ENCODE data around the gene OR4D11.
"Not testable (repeated sequence)": the region's sequence is repeated elsewhere in the genome, so short reads cannot be mapped to it uniquely, and the experiment has no call there.

Gene OR4D11

DNA sequence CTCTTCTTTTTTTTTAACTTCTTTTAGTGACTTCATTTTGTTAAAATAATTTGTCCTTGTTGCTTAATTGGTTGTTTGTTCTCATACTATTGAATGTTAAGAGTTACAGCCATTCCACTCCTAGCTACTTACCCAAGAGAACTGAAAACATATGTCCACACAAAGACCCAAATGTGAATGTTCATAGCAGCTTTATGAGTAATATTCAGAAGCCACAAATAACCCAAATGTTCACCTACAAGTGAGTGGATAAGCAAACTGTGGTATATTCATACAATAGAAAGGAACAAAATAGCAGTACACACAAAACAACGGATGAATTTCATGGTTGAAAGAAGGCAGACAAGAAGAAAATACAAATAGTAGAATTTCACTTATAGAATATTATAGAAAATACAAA, 1.4 kb upstream of the OR4D11 start:
- H3K36me3 ChIP-seq (ENCODE audit: control insufficient read depth in 1 of 2, insufficient read depth in 2 of 2, low read depth in 1 of 2, low read length in 2 of 2): no peaks in the 10 kb centered on the region
- no peak overlapping the region for H3K27ac ChIP-seq (ENCODE audit: low read length, poor library complexity, severe bottlenecking)
- H3K4me1 ChIP-seq (ENCODE audit: control insufficient read depth, insufficient read depth, low read depth, low read length): no peaks in the 10 kb centered on the region
- H3K18ac ChIP-seq (ENCODE audit: low read depth in 1 of 2, low read length in 2 of 2): no peak overlapping the region
- no peak overlapping the region for H4K91ac ChIP-seq (ENCODE audit: low read length)
- no peak overlapping the region for H2BK15ac ChIP-seq (ENCODE audit: low read depth, poor library complexity, severe bottlenecking)
- no peak overlapping the region for H2BK5ac ChIP-seq (ENCODE audit: low read depth, low read length, poor library complexity, severe bottlenecking)
- H3K14ac ChIP-seq (ENCODE audit: low read length in 2 of 2): no peak overlapping the region
- no peak overlapping the region for H2AK5ac ChIP-seq (ENCODE audit: low read length, severe bottlenecking)
- H2AFZ ChIP-seq (ENCODE audit: low read depth, low read length): no peak overlapping the region
- no peak overlapping the region for H2BK12ac ChIP-seq (ENCODE audit: low read length in 2 of 2)
- peaks cover 0 to 4% of the 10 kb centered on the region in 2 experiments for H3K27me3 ChIP-seq (ENCODE audit: control insufficient read depth in 1 of 2, insufficient read depth in 1 of 2, low read length in 2 of 2)
- no peak overlapping the region for H3K9ac ChIP-seq (ENCODE audit: low read length)
- no peak overlapping the region for H3K4me3 ChIP-seq (ENCODE audit: insufficient read depth in 1 of 2, low read depth in 1 of 2, low read length in 2 of 2)
- H4K8ac ChIP-seq (ENCODE audit: low read length): no peak overlapping the region
- H3K23ac ChIP-seq (ENCODE audit: low read length in 2 of 2): no peak overlapping the region
- H3K4ac ChIP-seq (ENCODE audit: low read depth in 1 of 2, low read length in 2 of 2): no peak overlapping the region
- no peak overlapping the region for H2BK120ac ChIP-seq (ENCODE audit: low read depth, low read length)
- no peaks in the 10 kb centered on the region for H3K9me3 ChIP-seq (ENCODE audit: control insufficient read depth, low read length)
- no peaks in the 10 kb centered on the region for H3K79me1 ChIP-seq (replicated peaks; ENCODE audit: low read length, poor library complexity, severe bottlenecking)
- H3K4me2 ChIP-seq (ENCODE audit: low read length, poor library complexity, severe bottlenecking): no peak overlapping the region
- DNase-seq: no peak
- no CpG with 5 or more reads among the region's 1 CpG for WGBS

DNA sequence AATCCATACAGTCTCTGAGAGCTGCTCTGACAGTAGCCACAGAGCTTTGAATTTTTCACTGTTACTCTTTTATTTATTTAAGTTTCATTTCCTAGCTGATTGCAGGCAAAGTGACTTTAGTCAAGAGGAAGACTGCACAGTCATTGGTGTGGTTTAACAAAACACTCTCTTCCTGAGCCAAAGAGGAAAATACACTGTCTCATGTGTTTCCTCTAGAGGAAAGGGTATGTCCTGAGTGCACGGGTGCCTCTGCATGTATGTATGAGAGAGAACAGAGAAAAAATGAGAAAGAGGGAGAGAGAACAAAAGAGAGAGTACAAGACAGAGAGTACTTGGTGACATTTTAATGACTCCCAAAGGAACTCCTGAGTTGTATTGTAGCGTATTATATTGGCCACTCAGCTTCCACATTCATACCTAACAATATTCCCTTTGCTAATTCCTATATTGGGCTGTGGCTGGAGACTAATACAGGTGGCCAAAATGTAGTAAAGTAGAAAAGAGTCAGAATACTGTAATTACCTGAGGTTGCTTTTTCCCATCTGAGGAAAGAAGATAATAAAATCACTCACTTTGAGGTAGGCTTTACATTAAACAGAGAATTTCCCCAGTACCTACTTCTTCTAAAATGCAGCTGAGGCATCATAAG, 7.7 kb downstream of the OR4D11 start, which contains the start of gene OR4D9:
TSS of gene OR4D9 (plus strand) at position 599 of the 649 bp plus-strand sequence. CDS start 3,374 bp downstream, outside the sequence.
- Histone ChIP-seq H3K27me3 (ENCODE audit: control insufficient read depth in 1 of 2, insufficient read depth in 1 of 2, low read length in 2 of 2) (peaks cover 0 to 4% of the 10 kb centered on the region in 2 experiments), H2AFZ (ENCODE audit: low read depth, low read length) (no peak within 1 kb of the TSS), H3K4me1 (ENCODE audit: control insufficient read depth, insufficient read depth, low read depth, low read length) (no peaks in the 10 kb centered on the region), H4K91ac (ENCODE audit: low read length) (no peak within 1 kb of the TSS), H3K23ac (ENCODE audit: low read length in 2 of 2) (no peak within 1 kb of the TSS), H2AK5ac (ENCODE audit: low read length, severe bottlenecking) (no peak within 1 kb of the TSS), H4K8ac (ENCODE audit: low read length) (no peak within 1 kb of the TSS), H2BK12ac (ENCODE audit: low read length in 2 of 2) (no peak within 1 kb of the TSS), H2BK120ac (ENCODE audit: low read depth, low read length) (no peak within 1 kb of the TSS), H3K14ac (ENCODE audit: low read length in 2 of 2) (no peak within 1 kb of the TSS), H2BK5ac (ENCODE audit: low read depth, low read length, poor library complexity, severe bottlenecking) (no peak within 1 kb of the TSS), H3K18ac (ENCODE audit: low read depth in 1 of 2, low read length in 2 of 2) (no peak within 1 kb of the TSS), H3K36me3 (ENCODE audit: control insufficient read depth in 1 of 2, insufficient read depth in 2 of 2, low read depth in 1 of 2, low read length in 2 of 2) (no peaks in the 10 kb centered on the region), H3K9ac (ENCODE audit: low read length) (no peak within 1 kb of the TSS), H2BK15ac (ENCODE audit: low read depth, poor library complexity, severe bottlenecking) (no peak within 1 kb of the TSS), H3K27ac (ENCODE audit: low read length, poor library complexity, severe bottlenecking) (no peak within 1 kb of the TSS), H3K79me1 (replicated peaks; ENCODE audit: low read length, poor library complexity, severe bottlenecking) (no peaks in the 10 kb centered on the region), H3K4me3 (ENCODE audit: insufficient read depth in 1 of 2, low read depth in 1 of 2, low read length in 2 of 2) (no peak within 1 kb of the TSS), H3K9me3 (ENCODE audit: control insufficient read depth, low read length) (no peaks in the 10 kb centered on the region), H3K4ac (ENCODE audit: low read depth in 1 of 2, low read length in 2 of 2) (no peak within 1 kb of the TSS), H3K4me2 (ENCODE audit: low read length, poor library complexity, severe bottlenecking) (no peak within 1 kb of the TSS)
- WGBS: 50% methylated on average over 1 of the region's 2 CpGs
- DNase-seq: no peak

DNA sequence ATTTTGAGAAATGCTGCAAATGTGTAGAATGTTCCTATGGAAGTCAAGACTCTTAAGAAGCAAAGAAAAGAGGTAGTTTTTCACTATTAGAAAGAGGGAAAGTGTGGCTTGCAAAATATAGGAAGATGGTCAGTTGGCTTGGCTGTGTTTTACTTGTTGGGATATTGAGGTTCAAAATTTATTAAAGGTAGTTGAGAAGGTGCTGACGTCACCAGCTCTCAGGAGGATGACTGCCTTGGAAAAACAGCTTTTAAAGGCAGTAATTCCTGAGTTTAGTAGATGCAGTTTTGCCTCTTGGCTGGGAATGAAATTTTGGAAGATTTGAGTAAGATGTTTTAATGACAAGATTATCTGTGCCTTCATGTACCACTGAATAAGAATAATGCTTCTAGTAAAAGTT, 8.3 kb downstream of the OR4D11 start:
- no peak overlapping the region for H4K91ac ChIP-seq (ENCODE audit: low read length)
- H3K23ac ChIP-seq (ENCODE audit: low read length in 2 of 2): no peak overlapping the region
- no peak overlapping the region for H3K4me2 ChIP-seq (ENCODE audit: low read length, poor library complexity, severe bottlenecking)
- H3K4me1 ChIP-seq (ENCODE audit: control insufficient read depth, insufficient read depth, low read depth, low read length): no peaks in the 10 kb centered on the region
- H2AK5ac ChIP-seq (ENCODE audit: low read length, severe bottlenecking): no peak overlapping the region
- no peak overlapping the region for H3K18ac ChIP-seq (ENCODE audit: low read depth in 1 of 2, low read length in 2 of 2)
- 78% methylated on average over 1 of the region's 1 CpG for WGBS
- no peak overlapping the region for H2BK120ac ChIP-seq (ENCODE audit: low read depth, low read length)
- H3K4ac ChIP-seq (ENCODE audit: low read depth in 1 of 2, low read length in 2 of 2): no peak overlapping the region
- no peak overlapping the region for H4K8ac ChIP-seq (ENCODE audit: low read length)
- H2AFZ ChIP-seq (ENCODE audit: low read depth, low read length): no peak overlapping the region
- H3K27ac ChIP-seq (ENCODE audit: low read length, poor library complexity, severe bottlenecking): no peak overlapping the region
- peaks cover 0 to 4% of the 10 kb centered on the region in 2 experiments for H3K27me3 ChIP-seq (ENCODE audit: control insufficient read depth in 1 of 2, insufficient read depth in 1 of 2, low read length in 2 of 2)
- no peak overlapping the region for H2BK15ac ChIP-seq (ENCODE audit: low read depth, poor library complexity, severe bottlenecking)
- no peaks in the 10 kb centered on the region for H3K79me1 ChIP-seq (replicated peaks; ENCODE audit: low read length, poor library complexity, severe bottlenecking)
- no peak overlapping the region for H2BK12ac ChIP-seq (ENCODE audit: low read length in 2 of 2)
- no peak overlapping the region for H2BK5ac ChIP-seq (ENCODE audit: low read depth, low read length, poor library complexity, severe bottlenecking)
- H3K4me3 ChIP-seq (ENCODE audit: insufficient read depth in 1 of 2, low read depth in 1 of 2, low read length in 2 of 2): no peak overlapping the region
- no peaks in the 10 kb centered on the region for H3K9me3 ChIP-seq (ENCODE audit: control insufficient read depth, low read length)
- H3K36me3 ChIP-seq (ENCODE audit: control insufficient read depth in 1 of 2, insufficient read depth in 2 of 2, low read depth in 1 of 2, low read length in 2 of 2): no peaks in the 10 kb centered on the region
- no peak overlapping the region for H3K9ac ChIP-seq (ENCODE audit: low read length)
- H3K14ac ChIP-seq (ENCODE audit: low read length in 2 of 2): no peak overlapping the region
- no peak for DNase-seq

- H2BK120ac ChIP-seq (ENCODE audit: low read depth, low read length); H2AFZ ChIP-seq (ENCODE audit: low read depth, low read length); H3K27ac ChIP-seq (ENCODE audit: low read length, poor library complexity, severe bottlenecking); DNase-seq; H3K4ac ChIP-seq (ENCODE audit: low read depth in 1 of 2, low read length in 2 of 2); H4K91ac ChIP-seq (ENCODE audit: low read length); H3K79me1 ChIP-seq (replicated peaks; ENCODE audit: low read length, poor library complexity, severe bottlenecking); H3K9me3 ChIP-seq (ENCODE audit: control insufficient read depth, low read length); H2AK5ac ChIP-seq (ENCODE audit: low read length, severe bottlenecking); H2BK5ac ChIP-seq (ENCODE audit: low read depth, low read length, poor library complexity, severe bottlenecking); H3K9ac ChIP-seq (ENCODE audit: low read length); H2BK15ac ChIP-seq (ENCODE audit: low read depth, poor library complexity, severe bottlenecking); H3K4me2 ChIP-seq (ENCODE audit: low read length, poor library complexity, severe bottlenecking); H3K4me1 ChIP-seq (ENCODE audit: control insufficient read depth, insufficient read depth, low read depth, low read length); H3K36me3 ChIP-seq (ENCODE audit: control insufficient read depth in 1 of 2, insufficient read depth in 2 of 2, low read depth in 1 of 2, low read length in 2 of 2); H3K4me3 ChIP-seq (ENCODE audit: insufficient read depth in 1 of 2, low read depth in 1 of 2, low read length in 2 of 2); H3K14ac ChIP-seq (ENCODE audit: low read length in 2 of 2); H2BK12ac ChIP-seq (ENCODE audit: low read length in 2 of 2); H4K8ac ChIP-seq (ENCODE audit: low read length); H3K23ac ChIP-seq (ENCODE audit: low read length in 2 of 2); H3K18ac ChIP-seq (ENCODE audit: low read depth in 1 of 2, low read length in 2 of 2): not testable (repeated sequence)
- peaks cover 0 to 13% of the 10 kb centered on the region in 2 experiments for H3K27me3 ChIP-seq (ENCODE audit: control insufficient read depth in 1 of 2, insufficient read depth in 1 of 2, low read length in 2 of 2)
- no CpG with 5 or more reads among the region's 2 CpGs for whole genome bisulfite sequencing
Observed at GRCh38 chr11:59520139-59520538, 16.8 kb downstream of the OR4D11 start.

All from mesenchymal stem cell (in vitro differentiated cells and primary cell).